ENCODE measurements around the gene ELOB.
A peak's percentile ranks its signal among the peaks of the same experiment; 100 is the strongest.

Gene ELOB

GRCh38 chr16:2777231-2777902, at the start of gene ELOB:
Gene ELOB, minus strand, starts transcription at chr16:2777280. Its CDS starts 41 bp downstream, at chr16:2777239.
- DNase-seq (ENCODE audit: low spot score): peak; percentile 82

GRCh38 chr16:2825906-2826305, 48.8 kb upstream of the ELOB start:
- DNase-seq (ENCODE audit: low spot score): no peak

- no peak for DNase-seq (ENCODE audit: low spot score)
Observed at GRCh38 chr16:2825049-2825742, 48.1 kb upstream of the ELOB start.

- DNase-seq (ENCODE audit: low spot score): no peak
Observed at GRCh38 chr16:2824626-2825025, 47.5 kb upstream of the ELOB start.

GRCh38 chr16:2822496-2822895, 45.4 kb upstream of the ELOB start:
- DNase-seq (ENCODE audit: low spot score): no peak

- no peak for DNase-seq (ENCODE audit: low spot score)
Observed at GRCh38 chr16:2822158-2822495, 45.0 kb upstream of the ELOB start.

GRCh38 chr16:2821487-2822157, 44.5 kb upstream of the ELOB start:
- DNase-seq (ENCODE audit: low spot score): no peak

- DNase-seq (ENCODE audit: low spot score): no peak
Observed at GRCh38 chr16:2820836-2821486, 43.9 kb upstream of the ELOB start.

GRCh38 chr16:2819939-2820835, 43.1 kb upstream of the ELOB start:
- no peak for DNase-seq (ENCODE audit: low spot score)

- DNase-seq (ENCODE audit: low spot score): no peak
Observed at GRCh38 chr16:2819179-2819938, 42.3 kb upstream of the ELOB start.

GRCh38 chr16:2818272-2818876, 41.3 kb upstream of the ELOB start:
- DNase-seq (ENCODE audit: low spot score): no peak

GRCh38 chr16:2817340-2818271, 40.5 kb upstream of the ELOB start:
- no peak for DNase-seq (ENCODE audit: low spot score)

- no peak for DNase-seq (ENCODE audit: low spot score)
Observed at GRCh38 chr16:2816751-2817339, 39.8 kb upstream of the ELOB start, which contains the start of gene PRSS21. Gene PRSS21, plus strand, starts transcription at chr16:2817237. Its CDS starts 32 bp downstream, at chr16:2817269.

- no peak for DNase-seq (ENCODE audit: low spot score)
Observed at GRCh38 chr16:2815299-2815771, 38.3 kb upstream of the ELOB start.

GRCh38 chr16:2814551-2815298, 37.6 kb upstream of the ELOB start:
- DNase-seq (ENCODE audit: low spot score): no peak

GRCh38 chr16:2813771-2814221, 36.7 kb upstream of the ELOB start:
- DNase-seq (ENCODE audit: low spot score): no peak

GRCh38 chr16:2811703-2812471, 34.8 kb upstream of the ELOB start:
- DNase-seq (ENCODE audit: low spot score): no peak

Data from RKO (cell line).